Activated CD4-positive, alpha-beta T cell treated with anti-CD3 and anti-CD28 coated beads, Interleukin-2, amount 10 ng/mL, durations not matched to agents 24 days and 14 days (primary cell): ENCODE measurements around the gene ARHGDIG. TPM values are rescaled to one million over a fixed set of nuclear protein-coding genes. Genes with fewer than 3 reads are reported as not detected.
"Not testable (repeated sequence)": the region's sequence is repeated elsewhere in the genome, so short reads cannot be mapped to it uniquely, and the experiment has no call there.

Experiments used
- DNase-seq: peaks from one replicate; pipeline ENCODE4 v3.0.0; 2022
- H3K27ac Mint-ChIP-seq: one replicate; pipeline ENCODE4 v1.8.0; 2022; ENCODE audit warnings: mild to moderate bottlenecking, mixed read lengths
- H3K27me3 Mint-ChIP-seq: one replicate; pipeline ENCODE4 v1.8.0; 2022; ENCODE audit warnings: mixed read lengths
- H3K36me3 Mint-ChIP-seq: one replicate; pipeline ENCODE4 v1.8.0; 2022; ENCODE audit warnings: low read depth, mild to moderate bottlenecking, mixed read lengths
- H3K4me1 Mint-ChIP-seq: one replicate; pipeline ENCODE4 v1.8.0; 2021; ENCODE audit warnings: mixed read lengths
- H3K4me3 Mint-ChIP-seq: one replicate; pipeline ENCODE4 v1.8.0; 2022; ENCODE audit warnings: mild to moderate bottlenecking, moderate library complexity, mixed read lengths
- H3K9me3 Mint-ChIP-seq: one replicate; pipeline ENCODE4 v1.8.0; 2021; ENCODE audit warnings: mixed read lengths
- intact Hi-C: fragments of 100-400 bp; cut with micrococcal nuclease; formaldehyde crosslinking; loops from one replicate; pipeline ENCODE4 v1.15.1; 2023
- total RNA-seq: library from RNA; stranded (reverse); gene quantifications from 2 replicates; pipeline ENCODE4 v1.2.3, GENCODE V29; 2022

ARHGDIG gene
- total RNA-seq, 1 donor from 2014 or later, result not detected

DNA sequence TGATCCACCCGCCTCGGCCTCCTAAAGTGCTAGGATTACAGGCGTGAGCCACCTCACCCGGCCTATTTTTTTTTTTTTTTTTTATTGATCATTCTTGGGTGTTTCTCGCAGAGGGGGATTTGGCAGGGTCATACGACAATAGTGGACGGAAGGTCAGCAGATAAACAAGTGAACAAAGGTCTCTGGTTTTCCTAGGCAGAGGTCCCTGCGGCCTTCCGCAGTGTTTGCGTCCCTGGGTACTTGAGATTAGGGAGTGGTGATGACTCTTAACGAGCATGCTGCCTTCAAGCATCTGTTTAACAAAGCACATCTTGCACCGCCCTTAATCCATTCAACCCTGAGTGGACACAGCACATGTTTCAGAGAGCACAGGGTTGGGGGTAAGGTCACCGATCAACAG lies 22.3 kb upstream of the ARHGDIG start:
- H3K36me3 Mint-ChIP-seq, H3K4me3 Mint-ChIP-seq, H3K27ac Mint-ChIP-seq, intact Hi-C loops, H3K27me3 Mint-ChIP-seq, H3K9me3 Mint-ChIP-seq, DNase-seq: not testable (repeated sequence)
- H3K4me1 Mint-ChIP-seq, result peaks cover 11% of the 10 kb centered on the region

DNA sequence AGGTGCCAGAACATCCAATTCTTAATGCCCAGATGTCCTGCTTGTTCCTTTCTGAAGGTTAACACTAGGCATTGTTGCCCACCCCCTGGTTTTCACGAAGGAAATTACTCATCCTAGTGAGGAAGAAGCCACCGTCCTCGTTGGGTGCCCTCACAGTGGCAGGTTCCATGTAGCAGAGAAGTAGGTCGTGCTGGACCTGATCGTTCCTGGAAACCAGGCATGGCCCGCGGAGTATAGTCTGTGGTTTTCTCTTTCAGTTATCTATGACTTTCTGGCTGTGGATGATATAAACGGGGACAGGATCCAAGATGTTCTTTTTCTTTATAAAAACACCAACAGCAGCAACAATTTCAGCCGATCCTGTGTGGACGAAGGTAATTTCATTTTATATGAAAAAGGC lies 21.2 kb upstream of the ARHGDIG start:
- Mint-ChIP-seq H3K27ac (no peak overlapping the region), H3K4me1 (peaks cover 5% of the 10 kb centered on the region), H3K36me3 (peaks cover 8% of the 10 kb centered on the region), H3K9me3 (no peaks in the 10 kb centered on the region), H3K4me3 (no peak overlapping the region), H3K27me3 (no peaks in the 10 kb centered on the region)
- intact Hi-C loops, result no loop called here
- no peak for DNase-seq

DNA sequence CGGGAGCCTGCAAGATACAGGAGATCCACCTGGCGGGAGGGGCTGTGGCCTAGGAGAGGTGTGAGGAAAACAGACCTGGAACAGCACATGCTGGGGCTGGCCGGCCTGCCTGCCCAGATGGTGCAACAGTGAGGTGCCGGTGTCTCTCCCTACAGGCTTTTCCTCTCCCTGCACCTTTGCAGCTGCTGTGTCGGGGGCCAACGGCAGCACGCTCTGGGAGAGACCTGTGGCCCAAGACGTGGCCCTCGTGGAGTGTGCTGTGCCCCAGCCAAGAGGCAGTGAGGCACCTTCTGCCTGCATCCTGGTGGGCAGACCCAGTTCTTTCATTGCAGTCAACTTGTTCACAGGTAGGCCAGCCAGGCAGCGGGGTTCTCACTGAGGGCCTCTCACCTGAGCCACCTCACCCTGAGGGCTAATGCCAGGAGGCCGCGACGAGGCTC lies 20.6 kb upstream of the ARHGDIG start:
- H3K36me3 Mint-ChIP-seq, result peaks cover 8% of the 10 kb centered on the region
- H3K9me3 Mint-ChIP-seq, result no peaks in the 10 kb centered on the region
- intact Hi-C loops, result no loop called here
- no peaks in the 10 kb centered on the region for H3K27me3 Mint-ChIP-seq
- no peak for DNase-seq
- H3K4me3 Mint-ChIP-seq, result no peak overlapping the region
- H3K4me1 Mint-ChIP-seq, result peaks cover 4% of the 10 kb centered on the region
- no peak overlapping the region for H3K27ac Mint-ChIP-seq

DNA sequence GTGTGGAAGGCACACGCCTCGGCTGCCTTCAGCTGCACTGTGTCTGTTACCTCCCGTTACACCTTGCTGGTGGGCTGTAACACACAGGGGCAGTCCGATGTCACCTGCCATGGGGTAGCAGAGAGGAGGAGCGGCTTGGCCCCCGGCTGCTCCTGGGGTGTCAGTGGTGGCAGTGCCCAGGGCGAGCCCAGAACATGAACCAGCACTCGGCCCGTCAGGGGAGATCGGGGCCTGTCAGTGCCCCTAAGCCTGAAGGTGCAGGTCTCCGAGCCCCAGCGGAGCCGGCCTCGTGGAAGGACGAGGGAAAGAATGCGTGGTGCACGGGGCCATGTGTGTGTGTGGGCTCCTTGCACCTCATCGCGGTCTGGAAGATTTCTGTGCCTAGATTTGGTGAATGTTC lies 20.1 kb upstream of the ARHGDIG start:
- Mint-ChIP-seq H3K9me3 (no peaks in the 10 kb centered on the region), H3K4me1 (peaks cover 2% of the 10 kb centered on the region), H3K4me3 (no peak overlapping the region), H3K36me3 (peaks cover 5% of the 10 kb centered on the region), H3K27ac (no peak overlapping the region), H3K27me3 (no peaks in the 10 kb centered on the region)
- intact Hi-C loops, result no loop called here
- no peak for DNase-seq

DNA sequence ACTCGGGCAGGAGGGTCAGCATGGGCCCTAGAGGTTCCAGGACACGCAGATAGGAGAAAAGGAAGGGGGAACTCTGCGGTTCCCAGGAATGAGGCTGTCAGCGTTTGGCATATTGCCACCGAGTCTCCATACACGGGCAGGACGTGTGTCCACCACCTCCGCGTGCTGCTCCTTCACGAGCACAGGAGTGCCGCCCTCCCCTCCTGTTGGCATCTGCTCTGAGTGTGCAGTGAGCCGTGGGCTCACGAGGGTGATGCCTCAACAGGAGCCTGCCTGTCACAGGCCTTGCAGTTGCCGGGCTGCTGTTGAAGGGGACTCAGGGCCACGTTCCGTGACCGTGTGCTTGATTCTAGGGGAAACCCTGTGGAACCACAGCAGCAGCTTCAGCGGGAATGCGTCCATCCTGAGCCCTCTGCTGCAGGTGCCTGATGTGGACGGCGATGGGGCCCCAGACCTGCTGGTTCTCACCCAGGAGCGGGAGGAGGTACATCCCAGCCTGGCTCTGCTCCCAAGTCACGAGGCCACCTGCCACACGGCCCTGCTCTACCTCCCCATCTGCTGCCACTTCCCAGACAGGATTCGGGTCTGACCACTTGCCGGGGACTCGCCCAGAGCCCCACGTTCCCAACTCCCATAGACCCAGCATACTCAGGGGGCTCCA lies 19.2 kb upstream of the ARHGDIG start:
- no peak overlapping the region for H3K27ac Mint-ChIP-seq
- H3K36me3 Mint-ChIP-seq, result peaks cover under 1% of the 10 kb centered on the region
- no peak overlapping the region for H3K4me3 Mint-ChIP-seq
- H3K27me3 Mint-ChIP-seq, result no peaks in the 10 kb centered on the region
- DNase-seq, result no peak
- no peaks in the 10 kb centered on the region for H3K9me3 Mint-ChIP-seq
- H3K4me1 Mint-ChIP-seq, result no peaks in the 10 kb centered on the region
- intact Hi-C loops, result no loop called here

DNA sequence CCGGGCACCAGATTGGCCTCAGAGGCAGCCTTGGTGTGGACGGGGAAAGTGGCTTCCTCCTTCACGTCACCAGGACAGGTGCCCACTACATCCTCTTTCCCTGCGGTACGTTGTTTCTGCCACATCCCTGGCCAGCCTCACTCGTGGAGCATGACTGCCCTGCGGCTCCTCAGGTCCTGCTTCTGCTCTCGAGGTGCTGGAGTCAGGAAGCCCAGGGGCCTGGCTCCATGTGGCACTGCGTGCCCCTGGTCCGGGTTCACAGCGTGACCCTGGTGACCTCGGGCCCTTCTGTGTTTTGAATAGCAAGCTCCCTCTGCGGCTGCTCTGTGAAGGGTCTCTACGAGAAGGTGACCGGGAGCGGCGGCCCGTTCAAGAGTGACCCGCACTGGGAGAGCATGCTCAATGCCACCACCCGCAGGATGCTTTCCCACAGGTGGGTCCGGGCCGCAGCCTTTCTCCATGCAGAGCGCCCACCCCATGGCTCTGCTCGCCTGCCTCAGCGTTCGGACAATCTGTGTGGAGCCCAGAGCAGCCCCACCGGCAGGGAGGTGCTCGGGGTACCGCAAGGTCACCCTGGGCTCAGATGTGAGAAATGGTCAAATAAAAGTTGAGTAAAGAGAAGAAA lies 18.2 kb upstream of the ARHGDIG start:
- Mint-ChIP-seq H3K36me3 (no peaks in the 10 kb centered on the region), H3K9me3 (no peaks in the 10 kb centered on the region), H3K4me1 (no peaks in the 10 kb centered on the region), H3K27ac (no peak overlapping the region), H3K4me3 (no peak overlapping the region), H3K27me3 (no peaks in the 10 kb centered on the region)
- DNase-seq, result no peak
- intact Hi-C loops, result no loop called here

DNA sequence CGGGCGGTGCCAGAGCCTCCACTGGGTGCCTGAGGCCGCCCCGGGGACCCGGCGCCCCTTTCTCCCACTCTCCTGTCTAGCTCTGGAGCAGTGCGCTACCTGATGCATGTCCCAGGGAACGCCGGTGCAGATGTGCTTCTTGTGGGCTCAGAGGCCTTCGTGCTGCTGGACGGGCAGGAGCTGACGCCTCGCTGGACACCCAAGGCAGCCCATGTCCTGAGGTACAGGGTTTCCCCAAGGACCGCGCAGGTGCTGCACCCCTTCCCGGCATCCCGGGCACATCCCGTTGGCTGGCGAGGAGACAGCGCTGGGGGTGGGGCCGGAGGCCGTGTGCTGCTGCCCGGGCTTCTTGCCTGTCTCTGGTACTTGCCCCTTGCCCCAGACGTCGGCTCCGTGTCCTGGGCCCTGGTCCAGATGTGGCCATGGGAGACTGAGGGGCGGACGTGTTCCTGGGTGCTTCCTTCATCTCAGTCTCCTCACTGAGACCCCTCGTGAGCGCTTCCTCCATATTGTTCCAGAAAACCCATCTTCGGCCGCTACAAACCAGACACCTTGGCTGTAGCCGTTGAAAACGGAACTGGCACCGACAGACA lies 17.1 kb upstream of the ARHGDIG start:
- H3K4me1 Mint-ChIP-seq, result no peaks in the 10 kb centered on the region
- H3K27me3 Mint-ChIP-seq, result no peaks in the 10 kb centered on the region
- DNase-seq, result no peak
- intact Hi-C loops, result no loop called here
- no peak overlapping the region for H3K4me3 Mint-ChIP-seq
- H3K27ac Mint-ChIP-seq, result no peak overlapping the region
- no peaks in the 10 kb centered on the region for H3K9me3 Mint-ChIP-seq
- H3K36me3 Mint-ChIP-seq, result no peaks in the 10 kb centered on the region

DNA sequence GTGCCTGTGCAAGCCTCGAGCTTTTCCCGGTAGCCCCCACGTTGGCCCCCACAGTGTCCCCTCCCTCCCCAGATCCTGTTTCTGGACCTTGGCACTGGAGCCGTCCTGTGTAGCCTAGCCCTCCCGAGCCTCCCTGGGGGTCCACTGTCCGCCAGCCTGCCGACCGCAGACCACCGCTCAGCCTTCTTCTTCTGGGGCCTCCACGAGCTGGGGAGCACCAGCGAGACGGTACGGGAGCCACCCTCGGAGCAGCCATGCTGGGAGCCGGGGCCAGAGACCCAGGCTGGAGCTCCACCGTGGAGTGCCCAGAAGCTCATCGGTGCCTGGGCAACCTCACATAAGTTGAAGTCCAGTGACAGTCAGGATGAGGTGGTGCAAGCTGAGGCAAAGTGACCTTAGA lies 16.4 kb upstream of the ARHGDIG start:
- Mint-ChIP-seq H3K4me3 (no peak overlapping the region), H3K27ac (no peak overlapping the region), H3K27me3 (no peaks in the 10 kb centered on the region), H3K9me3 (no peaks in the 10 kb centered on the region), H3K4me1 (no peaks in the 10 kb centered on the region), H3K36me3 (no peaks in the 10 kb centered on the region)
- no peak for DNase-seq
- intact Hi-C loops, result no loop called here

DNA sequence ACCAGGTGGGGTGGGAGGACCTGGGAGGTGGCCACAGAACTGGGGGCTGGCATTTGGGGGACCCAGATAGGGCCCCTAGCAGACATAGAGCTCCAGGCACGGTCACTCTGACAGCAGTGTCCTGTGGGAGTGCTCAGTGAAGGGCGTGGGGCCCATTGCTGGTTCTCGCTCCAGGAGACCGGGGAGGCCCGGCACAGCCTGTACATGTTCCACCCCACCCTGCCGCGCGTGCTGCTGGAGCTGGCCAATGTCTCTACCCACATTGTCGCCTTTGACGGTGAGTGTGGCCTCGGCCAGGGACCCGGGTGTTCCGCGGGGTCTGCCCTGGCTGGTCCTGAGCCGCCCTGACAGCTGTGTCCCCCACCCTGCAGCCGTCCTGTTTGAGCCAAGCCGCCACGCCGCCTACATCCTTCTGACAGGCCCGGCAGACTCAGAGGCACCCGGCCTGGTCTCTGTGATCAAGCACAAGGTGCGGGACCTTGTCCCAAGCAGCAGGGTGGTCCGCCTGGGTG lies 15.9 kb upstream of the ARHGDIG start:
- no peak for DNase-seq
- Mint-ChIP-seq H3K27ac (no peak overlapping the region), H3K36me3 (no peaks in the 10 kb centered on the region), H3K4me3 (no peak overlapping the region), H3K9me3 (no peaks in the 10 kb centered on the region), H3K4me1 (no peaks in the 10 kb centered on the region), H3K27me3 (no peaks in the 10 kb centered on the region)
- intact Hi-C loops, result no loop called here

DNA sequence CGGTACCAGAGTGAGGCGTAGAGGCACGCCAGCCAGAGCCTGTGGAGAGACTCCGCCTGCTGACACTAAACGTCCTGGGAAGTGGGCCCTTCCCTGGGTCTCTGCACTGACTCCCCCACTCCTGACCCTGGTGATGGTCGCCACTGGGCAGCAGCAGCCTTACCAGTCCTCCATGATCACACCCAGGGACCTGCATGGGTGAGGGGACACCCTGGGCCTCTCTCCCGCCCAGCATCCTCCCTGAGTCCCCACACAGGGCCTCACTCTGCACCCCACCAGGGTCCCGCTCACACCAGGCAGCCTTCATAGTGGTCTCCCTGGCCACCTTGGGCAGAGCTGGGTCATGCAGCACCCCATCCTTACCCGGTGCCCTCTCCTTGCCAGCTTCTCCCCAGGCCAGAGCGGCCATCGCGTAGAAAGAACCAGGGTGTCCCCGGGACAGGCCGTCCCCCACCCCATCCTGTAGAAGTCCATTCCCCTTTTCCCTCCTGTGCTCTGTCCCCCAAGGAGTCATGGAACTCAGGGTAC lies 15.3 kb upstream of the ARHGDIG start:
- H3K27me3 Mint-ChIP-seq, result no peaks in the 10 kb centered on the region
- H3K4me1 Mint-ChIP-seq, result no peaks in the 10 kb centered on the region
- no peak for DNase-seq
- H3K27ac Mint-ChIP-seq, result no peak overlapping the region
- intact Hi-C loops, result no loop called here
- no peaks in the 10 kb centered on the region for H3K36me3 Mint-ChIP-seq
- H3K9me3 Mint-ChIP-seq, result no peaks in the 10 kb centered on the region
- H3K4me3 Mint-ChIP-seq, result no peak overlapping the region

DNA sequence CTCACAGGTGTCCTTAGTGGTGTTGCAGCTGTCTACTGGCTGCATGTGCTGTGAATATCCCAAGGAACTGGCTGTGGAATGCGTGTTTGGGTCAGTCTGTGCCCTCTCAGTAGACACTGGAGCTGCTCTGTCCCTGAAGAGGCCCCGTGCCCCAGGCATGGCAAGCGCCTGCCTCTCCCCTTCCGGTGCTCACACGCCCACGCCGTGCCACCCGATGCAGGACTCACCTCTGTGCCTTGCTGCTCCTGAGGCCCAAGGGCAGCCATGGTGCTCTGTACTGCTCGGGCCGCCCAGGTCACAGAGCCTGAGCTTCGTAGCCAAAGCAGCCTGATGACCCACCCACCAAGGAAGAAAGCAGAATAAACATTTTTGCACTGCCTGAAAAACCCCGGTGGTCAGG lies 14.7 kb upstream of the ARHGDIG start:
- intact Hi-C loops, result no loop called here
- Mint-ChIP-seq H3K36me3 (no peaks in the 10 kb centered on the region), H3K27ac (no peak overlapping the region), H3K4me1 (no peaks in the 10 kb centered on the region), H3K9me3 (no peaks in the 10 kb centered on the region), H3K4me3 (no peak overlapping the region), H3K27me3 (no peaks in the 10 kb centered on the region)
- no peak for DNase-seq

DNA sequence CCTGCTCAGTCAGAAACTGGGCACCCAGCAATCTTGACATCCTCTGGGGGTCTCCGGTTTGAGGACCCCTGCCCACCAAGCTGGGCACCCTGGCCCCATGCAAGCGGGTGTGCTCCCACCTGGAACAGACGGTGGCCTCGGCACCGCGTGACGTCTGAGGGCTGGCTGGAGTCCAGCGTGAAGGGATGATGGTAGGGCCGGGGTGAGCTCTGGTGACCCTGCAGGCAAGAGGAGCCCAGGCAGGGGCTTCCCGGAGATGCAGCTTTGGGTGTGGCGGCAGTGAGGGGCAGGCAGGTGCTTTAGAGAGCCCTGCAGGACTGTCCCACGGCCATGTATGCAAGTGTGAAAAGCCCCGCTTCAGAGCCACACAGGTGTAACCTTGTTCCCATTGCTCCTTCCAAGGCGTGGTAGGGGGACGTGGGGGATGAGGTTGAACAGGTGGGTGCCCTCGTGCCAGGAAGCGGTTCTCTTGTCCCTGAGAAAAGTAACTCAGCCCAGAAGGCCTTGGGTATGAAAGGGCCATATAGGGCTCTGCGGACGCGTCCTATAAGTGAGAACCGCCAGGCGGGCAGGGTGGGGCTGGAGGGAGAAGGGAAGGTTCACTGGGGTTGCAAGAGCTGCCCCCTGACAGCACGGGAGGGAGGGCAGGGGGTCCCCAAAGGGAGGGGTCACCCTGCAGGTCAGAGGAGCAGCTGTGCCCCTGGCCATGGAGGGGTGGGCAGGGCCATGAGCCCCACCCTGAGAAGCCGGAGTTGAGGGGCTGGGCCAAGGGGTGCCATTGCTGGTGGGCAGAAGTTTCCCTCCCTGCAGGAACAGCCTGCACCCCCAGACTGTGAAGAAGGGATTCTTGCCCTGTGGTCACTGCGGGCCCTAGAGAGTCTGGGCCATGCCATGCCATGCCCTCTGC lies 13.9 kb upstream of the ARHGDIG start:
- no peak for DNase-seq
- H3K4me1 Mint-ChIP-seq, result no peaks in the 10 kb centered on the region
- H3K27ac Mint-ChIP-seq, result no peak overlapping the region
- H3K4me3 Mint-ChIP-seq, result no peak overlapping the region
- no peaks in the 10 kb centered on the region for H3K27me3 Mint-ChIP-seq
- no peaks in the 10 kb centered on the region for H3K36me3 Mint-ChIP-seq
- intact Hi-C loops, result no loop called here
- H3K9me3 Mint-ChIP-seq, result no peaks in the 10 kb centered on the region

DNA sequence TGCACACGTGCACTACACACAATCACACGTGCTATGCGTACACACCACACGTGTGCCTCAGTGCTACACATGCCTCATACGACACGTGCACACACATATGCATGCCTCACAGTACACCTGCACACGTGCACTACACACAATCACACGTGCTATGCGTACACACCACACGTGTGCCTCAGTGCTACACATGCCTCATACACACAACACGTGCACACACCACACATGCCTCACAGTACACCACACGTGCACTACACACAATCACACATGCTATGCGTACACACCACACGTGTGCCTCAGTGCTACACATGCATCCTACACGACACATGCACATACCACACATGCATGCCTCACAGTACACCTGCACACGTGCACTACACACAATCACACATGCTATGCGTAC lies 12.8 kb upstream of the ARHGDIG start:
- H3K36me3 Mint-ChIP-seq, H3K4me1 Mint-ChIP-seq, DNase-seq, H3K27ac Mint-ChIP-seq, intact Hi-C loops, H3K27me3 Mint-ChIP-seq, H3K4me3 Mint-ChIP-seq, H3K9me3 Mint-ChIP-seq: not testable (repeated sequence)
